Cardiac muscle cell (in vitro differentiated cells and primary cell): ENCODE measurements around the gene C1R. TPM values are rescaled to one million over a fixed set of nuclear protein-coding genes. Genes with fewer than 3 reads are reported as not detected.

Source experiments
- DNase-seq, 2 donors: peaks; one replicate each; pipeline versions ENCODE4 v3.0.0 to v3.0.0-alpha.2; 2010 to 2017; ENCODE audit warnings: low read depth in 1 of 2, low spot score in 1 of 2
- H3K27ac ChIP-seq: fragments of 200-600 bp; sonication (generic); 2 replicates; pipeline ENCODE4 v1.5.1; 2016
- H3K27me3 ChIP-seq: fragments of 200-600 bp; sonication (generic); 2 replicates; pipeline ENCODE4 v1.6.0; 2016; ENCODE audit warnings: control low read depth
- H3K36me3 ChIP-seq: fragments of 200-600 bp; sonication (generic); 2 replicates; pipeline ENCODE4 v1.5.1; 2016; ENCODE audit warnings: control low read depth
- H3K4me1 ChIP-seq: fragments of 200-600 bp; sonication (generic); 2 replicates; pipeline ENCODE4 v1.8.1; 2017; ENCODE audit warnings: low read depth, mild to moderate bottlenecking, mixed run types
- H3K4me3 ChIP-seq: fragments of 200-600 bp; sonication (generic); 2 replicates; pipeline ENCODE4 v1.5.1; 2016; ENCODE audit warnings: mild to moderate bottlenecking
- H3K9me3 ChIP-seq: fragments of 200-600 bp; sonication (generic); 2 replicates; pipeline ENCODE4 v1.5.1; 2017; ENCODE audit warnings: low read depth, mild to moderate bottlenecking, control low read depth
- CTCF ChIP-seq: IDR thresholded peaks from 2 replicates; pipeline ENCODE4 v1.5.1; 2012; ENCODE audit warnings: low read depth, mild to moderate bottlenecking, low read length
- polyA plus RNA-seq: library from polyadenylated mRNA; unstranded; fragments of >200 nt; fragmentation: Nextera tagmentation; extraction: Ambion mirVana; gene quantifications from 2 replicates; pipeline ENCODE4 v1.2.1, GENCODE V29; 2016
- total RNA-seq: library from RNA; depleted of rRNA; stranded (reverse); fragments of >200 nt; gene quantifications from 2 replicates; pipeline ENCODE4 v1.2.3, GENCODE V29; 2016

C1R gene
- total and polyA plus RNA-seq, 2 experiments from 2014 or later = 1.5 to 2.4 TPM

GRCh38 chr12:7068994-7069346 lies 23.3 kb downstream of the C1R start:
- Histone ChIP-seq H3K4me1 (peaks cover 2% of the 10 kb centered on the region), H3K9me3 (no peaks in the 10 kb centered on the region), H3K27me3 (peaks cover 8% of the 10 kb centered on the region), H3K4me3 (no peak overlapping the region), H3K27ac (peak overlapping the region; percentile 32), H3K36me3 (no peaks in the 10 kb centered on the region)
- DNase-seq = no peak
- no peak for TF ChIP-seq CTCF

GRCh38 chr12:7068240-7068993 lies 23.8 kb downstream of the C1R start:
- TF ChIP-seq CTCF = no peak
- peak; percentile 6 to 81 for DNase-seq
- H3K27me3 ChIP-seq = peaks cover 3% of the 10 kb centered on the region
- peaks cover 2% of the 10 kb centered on the region for H3K4me1 ChIP-seq
- H3K4me3 ChIP-seq = no peak overlapping the region
- no peak overlapping the region for H3K27ac ChIP-seq
- H3K9me3 ChIP-seq = no peaks in the 10 kb centered on the region
- H3K36me3 ChIP-seq = no peaks in the 10 kb centered on the region

GRCh38 chr12:7067096-7067495 lies 25.1 kb downstream of the C1R start:
- no peak for DNase-seq
- TF ChIP-seq CTCF = no peak
- H3K36me3 ChIP-seq = no peaks in the 10 kb centered on the region

GRCh38 chr12:7066596-7066995 lies 25.6 kb downstream of the C1R start:
- Histone ChIP-seq H3K9me3 (no peaks in the 10 kb centered on the region), H3K27me3 (no peaks in the 10 kb centered on the region), H3K27ac (no peak overlapping the region), H3K4me3 (no peak overlapping the region), H3K36me3 (no peaks in the 10 kb centered on the region), H3K4me1 (peaks cover 2% of the 10 kb centered on the region)
- no peak for DNase-seq
- TF ChIP-seq CTCF = no peak

More at GRCh38 chr12:7067096-7067495, 25.1 kb downstream of the C1R start:
- Histone ChIP-seq H3K27me3 (no peaks in the 10 kb centered on the region), H3K4me3 (no peak overlapping the region), H3K27ac (no peak overlapping the region), H3K9me3 (no peaks in the 10 kb centered on the region), H3K4me1 (peaks cover 2% of the 10 kb centered on the region)

- TF ChIP-seq CTCF = no peak
- no peaks in the 10 kb centered on the region for H3K9me3 ChIP-seq
- no peak for DNase-seq
- no peaks in the 10 kb centered on the region for H3K36me3 ChIP-seq
- H3K27ac ChIP-seq = no peak overlapping the region
- peaks cover 5% of the 10 kb centered on the region for H3K4me1 ChIP-seq
- H3K4me3 ChIP-seq = no peak overlapping the region
- H3K27me3 ChIP-seq = no peaks in the 10 kb centered on the region
These were observed 27.1 kb downstream of the C1R start for GRCh38 chr12:7065073-7065623.
